Measurements from ENCODE around the gene MATCAP1.

Gene MATCAP1

GRCh38 chr16:67169011-67169451 is 14.7 kb downstream of the MATCAP1 start:
- Histone ChIP-seq H4K20me1 (peaks cover 0 to 27% (median 16%) of the 10 kb centered on the region in 11 experiments; a peak in 18 of 22 replicates), H3K4me3 (no peak overlapping the region; a peak in 1 of 20 replicates), H3K27me3 (peaks cover 24 to 56% (median 51%) of the 10 kb centered on the region in 11 experiments), H3K4me2 (peak overlapping the region; percentile 87 to 99 (median 96)), H3K36me3 (no peaks in the 10 kb centered on the region), H3K27ac (peak overlapping the region in 1 of 11 experiments; percentile 73; a peak in 2 of 22 replicates), H3K9me3 (replicated peaks in 1 of 11) (no peaks in the 10 kb centered on the region), H3K9ac (peak overlapping the region in 1 of 11 experiments; percentile 78; a peak in 1 of 22 replicates), H3K4me1 (peaks cover 52 to 91% (median 65%) of the 10 kb centered on the region in 10 experiments)
- TF ChIP-seq Cebpa-rat (IDR thresholded peaks at IDR 0.05) = no peak

DNA sequence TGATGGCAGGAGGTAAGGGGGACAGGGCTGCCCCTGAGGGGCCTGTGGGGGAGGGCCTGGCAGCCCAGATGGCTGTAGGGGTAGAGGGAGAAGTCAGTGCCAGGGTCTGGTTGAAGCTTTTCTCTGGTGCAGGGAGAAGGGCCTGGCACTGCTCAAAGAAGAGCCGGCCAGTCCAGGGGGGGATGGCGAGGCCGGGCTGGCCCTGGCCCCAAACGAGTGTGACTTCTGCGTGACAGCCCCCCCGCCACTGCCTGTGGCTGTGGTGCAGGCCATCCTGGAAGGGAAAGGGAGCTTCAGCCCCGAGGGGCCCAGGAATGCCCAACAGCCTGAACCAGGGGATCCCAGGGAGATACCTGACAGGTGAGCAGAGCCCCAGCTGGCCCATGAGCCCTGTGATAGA is 16.2 kb downstream of the MATCAP1 start:
- TF ChIP-seq Cebpa-rat (IDR thresholded peaks at IDR 0.05) = no peak
- Histone ChIP-seq H3K4me1 (peaks cover 52 to 92% (median 65%) of the 10 kb centered on the region in 10 experiments), H3K27ac (no peak overlapping the region), H3K36me3 (no peaks in the 10 kb centered on the region), H3K27me3 (peaks cover 38 to 70% (median 65%) of the 10 kb centered on the region in 11 experiments), H3K9me3 (replicated peaks in 1 of 11) (no peaks in the 10 kb centered on the region), H4K20me1 (peaks cover 8 to 41% (median 30%) of the 10 kb centered on the region in 11 experiments; a peak in 20 of 22 replicates), H3K9ac (0 out of 22 replicates have a peak overlapping the region, but pooled peaks of 1 of the 11 experiments have one; percentile 9), H3K4me3 (no peak overlapping the region), H3K4me2 (peak overlapping the region in 4 of 11 experiments; percentile 10 to 97 (median 93); a peak in 6 of 22 replicates)

DNA sequence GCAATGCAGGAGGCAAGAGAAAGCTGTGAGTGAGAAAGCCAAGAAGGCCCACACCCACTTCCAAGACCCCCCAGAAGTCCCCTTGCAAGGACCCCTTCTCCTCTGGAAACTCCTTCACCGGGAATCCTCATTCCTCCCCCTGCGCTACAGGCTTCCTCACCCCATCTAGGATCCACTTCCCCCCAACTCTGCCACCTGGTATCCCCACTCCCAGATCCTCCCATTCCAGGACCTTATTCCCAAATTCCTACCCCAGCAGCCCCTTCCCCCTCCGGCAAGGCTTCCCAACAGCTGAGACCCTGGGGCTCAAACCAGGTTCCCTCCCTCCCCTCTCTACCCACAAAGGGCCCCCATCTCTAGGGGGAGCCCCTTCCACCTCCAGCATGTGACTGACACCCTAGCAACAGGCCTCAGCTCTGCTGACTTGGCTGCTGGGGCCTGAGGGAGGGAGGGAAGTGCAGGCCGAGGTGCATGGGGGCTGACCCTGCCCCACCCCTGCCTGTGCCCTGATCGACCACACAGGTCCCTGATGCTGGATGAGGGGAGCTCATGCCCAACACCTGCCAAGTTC is 17.1 kb downstream of the MATCAP1 start:
- no peaks in the 10 kb centered on the region for H3K36me3 ChIP-seq
- TF ChIP-seq Cebpa-rat (IDR thresholded peaks at IDR 0.05) = no peak
- no peaks in the 10 kb centered on the region for H3K9me3 ChIP-seq (replicated peaks in 1 of 11)
- peaks cover 47 to 80% (median 74%) of the 10 kb centered on the region in 11 experiments for H3K27me3 ChIP-seq
- H3K4me1 ChIP-seq = peaks cover 50 to 92% (median 65%) of the 10 kb centered on the region in 10 experiments
- peaks cover 12 to 50% (median 39%) of the 10 kb centered on the region in 11 experiments; a peak in 20 of 22 replicates for H4K20me1 ChIP-seq
- no peak overlapping the region for H3K4me3 ChIP-seq
- no peak overlapping the region for H3K9ac ChIP-seq
- H3K4me2 ChIP-seq = peak overlapping the region in 4 of 11 experiments; percentile 10 to 97 (median 70); a peak in 7 of 22 replicates
- no peak overlapping the region for H3K27ac ChIP-seq

- Histone ChIP-seq H3K4me3 (no peak overlapping the region), H3K4me1 (peaks cover 50 to 92% (median 65%) of the 10 kb centered on the region in 10 experiments), H3K4me2 (peak overlapping the region in 3 of 11 experiments; percentile 48 to 97 (median 91); a peak in 5 of 22 replicates), H3K9me3 (replicated peaks in 1 of 11) (no peaks in the 10 kb centered on the region), H3K36me3 (no peaks in the 10 kb centered on the region), H4K20me1 (peaks cover 17 to 55% (median 43%) of the 10 kb centered on the region in 11 experiments; a peak in 20 of 22 replicates), H3K27me3 (peaks cover 53 to 85% (median 80%) of the 10 kb centered on the region in 11 experiments), H3K9ac (no peak overlapping the region), H3K27ac (no peak overlapping the region)
- TF ChIP-seq Cebpa-rat (IDR thresholded peaks at IDR 0.05) = no peak
Measured at GRCh38 chr16:67166110-67166547, 17.6 kb downstream of the MATCAP1 start.

GRCh38 chr16:67165121-67166078 is 18.4 kb downstream of the MATCAP1 start:
- TF ChIP-seq Cebpa-rat (IDR thresholded peaks at IDR 0.05) = no peak
- no peaks in the 10 kb centered on the region for H3K36me3 ChIP-seq
- peak overlapping the region in 6 of 10 experiments; percentile 36 to 66 (median 47); a peak in 6 of 20 replicates for H3K4me3 ChIP-seq
- no peak overlapping the region; a peak in 1 of 22 replicates for H3K27ac ChIP-seq
- H4K20me1 ChIP-seq = peaks cover 18 to 55% (median 44%) of the 10 kb centered on the region in 11 experiments; a peak in 20 of 22 replicates
- H3K9me3 ChIP-seq (replicated peaks in 1 of 11) = no peaks in the 10 kb centered on the region
- peaks cover 53 to 87% (median 82%) of the 10 kb centered on the region in 11 experiments for H3K27me3 ChIP-seq
- peak overlapping the region in 3 of 11 experiments; percentile 31 to 69 (median 41); a peak in 3 of 22 replicates for H3K9ac ChIP-seq
- peak overlapping the region; percentile 68 to 97 (median 85); a peak in 18 of 22 replicates for H3K4me2 ChIP-seq
- peaks cover 46 to 89% (median 63%) of the 10 kb centered on the region in 10 experiments for H3K4me1 ChIP-seq

DNA sequence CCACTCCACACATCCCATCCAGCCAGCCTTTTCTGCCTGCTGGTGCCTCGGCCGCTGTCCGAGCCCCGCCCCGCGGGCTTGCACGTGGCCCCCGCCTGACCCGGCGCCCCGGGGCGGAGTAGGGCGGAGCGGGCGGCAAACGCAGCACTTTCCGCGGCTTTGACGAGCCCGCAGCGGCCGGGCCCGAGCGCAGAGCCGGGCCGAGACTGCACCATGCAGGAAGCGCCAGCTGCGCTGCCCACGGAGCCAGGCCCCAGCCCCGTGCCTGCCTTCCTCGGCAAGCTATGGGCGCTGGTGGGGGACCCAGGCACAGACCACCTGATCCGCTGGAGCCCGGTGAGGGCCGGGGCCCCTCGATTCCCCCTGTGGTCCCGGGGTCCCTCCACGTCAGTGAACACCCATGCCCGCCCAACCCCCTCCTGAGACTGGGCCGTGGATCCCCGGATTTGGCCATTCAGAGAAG is 19.1 kb downstream of the MATCAP1 start, which contains the start of gene HSF4:
Gene HSF4, plus strand, starts transcription at position 147 of the 463 bp plus-strand sequence. Its CDS starts 67 bp downstream, at position 214.
- peaks cover 53 to 87% (median 82%) of the 10 kb centered on the region in 11 experiments for H3K27me3 ChIP-seq
- peaks cover 18 to 55% (median 44%) of the 10 kb centered on the region in 11 experiments; a peak in 20 of 22 replicates for H4K20me1 ChIP-seq
- H3K4me2 ChIP-seq = peak within 1 kb of the TSS; percentile 70 to 97 (median 87)
- H3K9me3 ChIP-seq (replicated peaks in 1 of 11) = no peaks in the 10 kb centered on the region
- H3K9ac ChIP-seq = peak within 1 kb of the TSS in 10 of 11 experiments; percentile 9 to 69 (median 30); a peak in 12 of 22 replicates
- no peak within 1 kb of the TSS; a peak in 1 of 22 replicates for H3K27ac ChIP-seq
- TF ChIP-seq Cebpa-rat (IDR thresholded peaks at IDR 0.05) = no peak
- H3K4me3 ChIP-seq = peak within 1 kb of the TSS; percentile 45 to 66 (median 53)
- peaks cover 40 to 84% (median 56%) of the 10 kb centered on the region in 10 experiments for H3K4me1 ChIP-seq
- no peaks in the 10 kb centered on the region for H3K36me3 ChIP-seq

DNA sequence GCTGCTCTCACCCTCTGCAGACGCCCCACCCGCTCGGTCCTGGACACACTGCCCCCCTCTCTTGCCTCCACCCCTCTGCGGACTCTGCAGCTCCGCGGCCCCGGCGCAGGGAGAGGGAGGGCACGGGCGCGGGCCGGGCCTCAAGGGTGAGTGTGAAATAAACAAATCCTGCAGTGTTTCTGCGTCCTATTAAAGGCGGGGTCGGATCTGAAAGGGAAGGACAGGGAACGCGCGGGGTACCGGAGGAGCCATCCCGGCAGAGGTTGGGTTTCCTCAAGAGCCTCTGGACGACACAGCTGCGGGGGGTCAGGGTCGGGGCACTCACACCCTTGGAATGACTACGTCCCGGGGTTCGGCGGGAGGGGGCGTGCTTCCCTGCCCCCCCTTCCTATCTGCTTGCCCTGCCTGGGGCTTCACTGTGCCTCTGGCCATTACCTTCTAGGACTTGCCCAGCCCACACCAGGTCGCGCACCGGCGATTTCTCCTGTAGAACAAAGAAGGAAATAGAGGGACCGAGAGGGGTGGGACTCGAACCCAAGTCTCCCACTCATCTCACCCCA is 19.7 kb downstream of the MATCAP1 start:
- Histone ChIP-seq H3K27ac (no peak overlapping the region), H3K9ac (peak overlapping the region in 10 of 11 experiments; percentile 9 to 51 (median 23); a peak in 12 of 22 replicates), H3K36me3 (no peaks in the 10 kb centered on the region), H3K4me2 (peak overlapping the region; percentile 70 to 97 (median 87)), H3K27me3 (peaks cover 53 to 82% (median 81%) of the 10 kb centered on the region in 11 experiments), H3K4me3 (peak overlapping the region; percentile 45 to 66 (median 53)), H3K4me1 (peaks cover 37 to 78% (median 53%) of the 10 kb centered on the region in 10 experiments), H3K9me3 (replicated peaks in 1 of 11) (no peaks in the 10 kb centered on the region), H4K20me1 (peaks cover 18 to 59% (median 46%) of the 10 kb centered on the region in 11 experiments; a peak in 20 of 22 replicates)
- no peak for TF ChIP-seq Cebpa-rat (IDR thresholded peaks at IDR 0.05)

All from BLaER1 treated with 17β-estradiol and CSF1 and Interleukin-3, amounts not matched to agents 10 nM and 100 nM (cell line).